ENCODE results near the gene GARRE1.
"Not testable (repeated sequence)": the region's sequence is repeated elsewhere in the genome, so short reads cannot be mapped to it uniquely, and the experiment has no call there.

The GARRE1 gene

GRCh38 chr19:34232566-34233481, 21.5 kb upstream of the GARRE1 start:
- peak; percentile 77 for DNase-seq

GRCh38 chr19:34235425-34235940, 18.9 kb upstream of the GARRE1 start:
- DNase-seq: no peak

- DNase-seq: no peak
Measured at GRCh38 chr19:34236035-34236987, 18.0 kb upstream of the GARRE1 start.

- DNase-seq: no peak
Measured at GRCh38 chr19:34237283-34237682, 17.1 kb upstream of the GARRE1 start.

GRCh38 chr19:34237939-34238338, 16.4 kb upstream of the GARRE1 start:
- DNase-seq: no peak

GRCh38 chr19:34241513-34242337, 12.6 kb upstream of the GARRE1 start:
- peak; percentile 35 for DNase-seq

GRCh38 chr19:34243138-34243875, 11.0 kb upstream of the GARRE1 start:
- not testable (repeated sequence) for DNase-seq

- no peak for DNase-seq
Measured at GRCh38 chr19:34243876-34244578, 10.3 kb upstream of the GARRE1 start.

GRCh38 chr19:34244611-34245299, 9.6 kb upstream of the GARRE1 start:
- DNase-seq: no peak

- no peak for DNase-seq
Measured at GRCh38 chr19:34246340-34246739, 8.0 kb upstream of the GARRE1 start.

GRCh38 chr19:34248941-34249340, 5.4 kb upstream of the GARRE1 start:
- no peak for DNase-seq

- not testable (repeated sequence) for DNase-seq
Measured at GRCh38 chr19:34253167-34253566, 1.2 kb upstream of the GARRE1 start.

GRCh38 chr19:34253681-34254045, 691 bp upstream of the GARRE1 start:
- not testable (repeated sequence) for DNase-seq

- DNase-seq: peak; percentile 39
Measured at GRCh38 chr19:34254698-34255432, 511 bp downstream of the GARRE1 start.

GRCh38 chr19:34255546-34255945, 1.2 kb downstream of the GARRE1 start:
- DNase-seq: no peak

GRCh38 chr19:34256835-34257558, 2.6 kb downstream of the GARRE1 start:
- DNase-seq: no peak

- DNase-seq: no peak
Measured at GRCh38 chr19:34257559-34257924, 3.2 kb downstream of the GARRE1 start.

GRCh38 chr19:34259367-34260095, 5.2 kb downstream of the GARRE1 start:
- no peak for DNase-seq
